Measurements from ENCODE around the gene ARIH2. TPM values are rescaled to one million over a fixed set of nuclear protein-coding genes. Genes with fewer than 3 reads are reported as not detected.
"Not testable (repeated sequence)": the region's sequence is repeated elsewhere in the genome, so short reads cannot be mapped to it uniquely, and the experiment has no call there.

Gene ARIH2
- total RNA-seq, 1 experiment from 2014 or later, result 119 TPM

DNA sequence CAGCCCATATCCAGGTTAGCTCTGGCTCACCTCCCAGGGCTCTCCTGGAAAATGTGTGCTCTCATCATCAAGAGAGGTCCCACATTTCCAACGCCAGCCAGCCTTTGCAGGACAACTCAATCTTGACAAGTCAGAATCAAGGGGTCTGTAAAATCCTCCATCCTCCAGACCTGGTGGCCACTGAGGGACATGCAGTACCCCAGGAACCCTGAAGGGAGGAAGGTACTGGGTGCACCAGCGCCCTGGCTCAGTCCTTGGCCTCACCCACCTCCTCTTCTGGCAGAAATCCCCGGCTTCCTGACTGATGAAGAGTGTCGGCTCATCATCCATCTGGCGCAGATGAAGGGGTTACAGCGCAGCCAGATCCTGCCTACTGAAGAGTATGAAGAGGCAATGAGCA, 82.5 kb downstream of the ARIH2 start:
- DNase-seq (ENCODE audit: low read depth), result no peak

DNA sequence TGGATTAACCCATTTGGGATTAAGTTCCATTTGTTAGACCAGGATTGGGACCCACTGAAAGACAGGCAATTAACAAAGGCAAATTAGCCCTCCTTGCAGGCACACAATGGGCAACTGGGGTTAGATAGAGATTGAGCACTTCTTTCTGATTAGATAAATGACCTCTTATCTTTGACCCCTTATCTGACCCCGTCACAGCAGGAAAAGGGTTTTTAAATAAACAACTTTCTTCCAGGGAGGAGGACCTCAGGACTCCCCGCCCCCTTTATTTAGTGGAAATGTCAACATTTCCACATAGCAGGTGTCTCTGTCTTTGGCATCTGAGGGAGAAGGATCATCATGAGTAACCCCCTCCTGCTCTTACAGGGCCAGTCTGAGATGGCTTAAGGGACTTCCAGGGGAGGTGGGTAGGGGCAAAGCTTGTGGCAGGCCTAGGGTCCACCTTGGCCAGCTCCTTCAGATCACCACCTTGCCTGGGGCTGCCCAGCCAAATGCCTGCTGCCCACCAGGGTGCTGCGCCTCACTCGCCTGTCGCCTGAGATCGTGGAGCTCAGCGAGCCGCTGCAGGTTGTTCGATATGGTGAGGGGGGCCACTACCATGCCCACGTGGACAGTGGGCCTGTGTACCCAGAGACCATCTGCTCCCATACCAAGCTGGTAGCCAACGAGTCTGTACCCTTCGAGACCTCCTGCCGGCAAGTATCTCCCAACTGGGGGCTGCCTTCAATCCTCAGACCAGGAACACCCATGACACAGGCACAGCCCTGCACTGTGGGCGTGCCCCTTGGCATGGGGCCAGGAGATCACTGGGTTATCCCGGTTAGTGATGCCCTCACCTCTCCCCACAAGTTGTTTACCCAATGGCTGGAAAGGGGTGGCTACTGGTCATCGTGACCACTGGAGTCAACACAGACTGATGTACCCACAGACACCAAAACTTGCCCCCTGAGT, 86.0 kb downstream of the ARIH2 start:
- no peak for DNase-seq (ENCODE audit: low read depth)

DNA sequence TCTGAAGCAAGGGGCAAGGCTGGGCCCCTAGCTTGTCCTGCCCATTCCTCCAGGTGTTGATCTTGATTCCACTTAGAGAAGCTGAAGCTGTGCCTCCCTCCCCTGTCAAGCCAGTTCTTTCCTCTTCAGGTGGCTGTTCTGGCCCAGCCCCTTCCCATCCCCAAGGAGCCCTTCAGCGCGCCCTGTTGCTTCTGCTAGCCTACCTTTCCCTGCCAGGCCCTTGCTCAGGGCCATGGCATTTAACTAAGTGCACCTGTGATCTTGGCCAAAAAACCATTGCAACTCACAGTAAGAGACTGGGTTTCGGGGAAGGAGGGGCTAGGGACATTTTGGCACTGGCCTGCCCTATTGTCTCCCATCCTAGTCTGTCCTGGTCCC, 86.7 kb downstream of the ARIH2 start:
- no peak for DNase-seq (ENCODE audit: low read depth)

DNA sequence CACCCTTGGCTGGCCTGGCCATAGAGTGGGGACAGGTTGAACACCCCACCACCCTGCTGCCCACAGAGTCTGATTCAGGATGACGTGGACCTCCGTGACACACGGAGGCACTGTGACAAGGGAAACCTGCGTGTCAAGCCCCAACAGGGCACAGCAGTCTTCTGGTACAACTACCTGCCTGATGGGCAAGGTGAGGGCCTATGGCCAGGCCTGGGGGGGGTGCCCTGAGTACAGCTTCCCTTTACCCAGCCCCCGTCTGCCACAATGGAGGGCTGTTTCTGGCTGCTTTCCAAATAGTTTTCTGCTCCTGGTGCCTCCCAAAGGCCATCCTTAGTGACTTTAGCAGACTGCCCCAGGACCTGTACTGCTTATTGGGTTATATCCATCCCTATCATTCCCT, 87.4 kb downstream of the ARIH2 start:
- DNase-seq (ENCODE audit: low read depth), result no peak

DNA sequence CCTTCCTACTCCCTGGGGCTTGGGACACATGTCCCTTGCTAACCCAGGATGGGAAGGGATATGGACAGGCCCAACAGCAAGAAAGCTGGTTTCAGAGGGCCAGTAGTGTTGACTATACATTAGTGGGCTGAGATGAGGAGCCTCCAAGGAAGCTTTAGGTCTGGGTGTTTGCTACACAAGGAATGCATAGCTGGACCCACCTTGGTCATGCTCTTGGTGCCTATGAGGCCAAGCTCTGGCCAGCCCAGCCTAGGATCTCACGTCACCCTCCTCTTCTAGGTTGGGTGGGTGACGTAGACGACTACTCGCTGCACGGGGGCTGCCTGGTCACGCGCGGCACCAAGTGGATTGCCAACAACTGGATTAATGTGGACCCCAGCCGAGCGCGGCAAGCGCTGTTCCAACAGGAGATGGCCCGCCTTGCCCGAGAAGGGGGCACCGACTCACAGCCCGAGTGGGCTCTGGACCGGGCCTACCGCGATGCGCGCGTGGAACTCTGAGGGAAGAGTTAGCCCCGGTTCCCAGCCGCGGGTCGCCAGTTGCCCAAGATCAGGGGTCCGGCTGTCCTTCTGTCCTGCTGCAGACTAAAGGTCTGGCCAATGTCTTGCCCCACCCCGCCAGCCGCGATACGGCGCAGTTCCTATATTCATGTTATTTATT, 87.9 kb downstream of the ARIH2 start:
- DNase-seq (ENCODE audit: low read depth), result no peak

DNA sequence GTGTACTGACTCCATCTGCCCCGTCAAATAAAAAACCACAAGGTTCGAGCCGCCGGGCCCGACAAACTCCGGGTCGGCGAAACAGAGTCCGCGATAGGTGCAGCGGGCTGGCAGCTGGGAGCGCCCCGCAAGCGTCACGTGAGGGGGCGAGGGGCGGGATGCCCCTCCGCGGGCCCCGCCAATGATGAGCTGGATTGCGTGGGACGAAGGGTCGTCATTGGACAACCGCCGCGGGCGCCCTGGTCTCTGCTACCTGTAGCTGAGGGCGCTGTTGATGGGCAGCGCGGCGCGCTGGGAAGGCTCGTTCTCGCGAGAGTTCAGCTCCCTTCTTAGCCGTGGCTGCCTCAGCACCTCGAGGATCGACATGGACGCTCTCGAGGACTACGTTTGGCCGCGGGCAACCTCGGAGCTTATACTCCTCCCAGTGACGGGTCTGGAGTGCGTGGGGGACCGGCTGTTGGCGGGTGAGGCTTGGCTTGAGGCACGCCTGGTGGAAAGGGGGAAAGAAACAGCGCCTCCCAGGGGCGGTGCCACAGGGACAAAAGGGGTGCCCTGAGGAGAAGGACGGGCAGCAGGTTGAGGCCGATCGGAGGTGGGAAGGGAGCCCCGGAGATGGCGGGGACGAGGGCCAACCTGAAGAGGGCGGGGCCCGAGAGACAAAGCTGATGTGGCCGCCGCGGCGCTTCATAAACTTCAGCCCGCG, 88.6 kb downstream of the ARIH2 start, which contains the start of gene WDR6:
Gene WDR6, plus strand, starts transcription at position 324 of the 703 bp plus-strand sequence. Its CDS starts 41 bp downstream, at position 365.
- DNase-seq (ENCODE audit: low read depth), result peak; percentile 98

DNA sequence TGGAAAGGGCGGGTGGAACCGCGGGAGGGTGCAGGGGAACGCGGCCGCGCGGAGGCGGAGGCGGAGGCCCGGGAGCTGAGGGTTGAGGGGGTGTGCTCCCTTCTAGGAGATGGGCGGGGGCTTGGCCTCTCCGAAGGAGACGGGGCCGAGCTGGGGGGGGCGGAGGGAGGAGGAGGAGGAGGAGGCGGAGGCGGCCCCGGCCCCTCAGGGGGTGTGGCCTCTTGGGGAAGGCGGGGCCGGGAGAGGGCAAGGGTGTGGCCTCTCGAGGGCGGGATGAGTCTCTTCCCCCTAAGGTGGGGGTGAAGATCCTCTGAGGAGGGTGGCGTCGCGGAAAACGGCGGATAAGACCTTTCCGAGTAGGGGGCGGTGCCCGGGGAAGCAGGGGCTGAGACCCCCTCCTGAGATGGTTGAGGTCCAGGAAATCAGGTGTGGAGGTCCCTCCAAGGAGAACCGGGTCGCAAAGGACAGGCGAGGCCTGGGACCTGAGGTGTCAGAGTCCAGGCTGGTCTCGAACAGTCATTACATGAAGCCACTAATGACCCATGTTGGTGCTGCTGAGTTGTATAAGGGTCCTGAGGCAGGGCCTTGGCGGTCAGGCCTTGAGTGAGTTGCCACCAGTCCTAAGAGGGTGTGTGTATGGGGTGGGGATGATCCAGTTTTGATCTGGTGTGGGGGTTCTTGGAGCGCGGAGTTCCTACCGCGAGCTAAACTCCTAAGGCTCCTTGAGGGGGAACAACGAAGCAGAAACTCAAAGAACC, 89.3 kb downstream of the ARIH2 start:
- DNase-seq (ENCODE audit: low read depth), result peak; percentile 79

DNA sequence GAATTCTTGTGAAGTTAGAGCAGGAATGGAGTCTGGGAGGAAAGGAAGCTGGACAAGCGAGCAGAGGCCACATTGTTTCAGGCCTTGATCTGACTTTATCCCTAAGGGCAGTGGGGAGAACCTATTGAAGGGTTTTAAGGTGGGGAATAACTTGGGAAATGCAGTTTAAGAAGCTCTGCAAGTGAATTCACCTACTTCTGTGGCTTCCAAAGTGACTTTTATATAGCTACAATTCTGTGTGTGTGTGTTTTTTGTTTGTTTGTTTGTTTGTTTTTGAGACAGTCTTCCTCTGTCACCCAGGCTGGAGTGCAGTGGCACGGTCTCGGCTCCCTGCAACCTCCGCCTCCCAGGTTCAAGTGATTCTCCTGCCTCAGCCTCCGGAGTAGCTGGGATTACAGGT, 90.0 kb downstream of the ARIH2 start:
- not testable (repeated sequence) for DNase-seq (ENCODE audit: low read depth)

DNA sequence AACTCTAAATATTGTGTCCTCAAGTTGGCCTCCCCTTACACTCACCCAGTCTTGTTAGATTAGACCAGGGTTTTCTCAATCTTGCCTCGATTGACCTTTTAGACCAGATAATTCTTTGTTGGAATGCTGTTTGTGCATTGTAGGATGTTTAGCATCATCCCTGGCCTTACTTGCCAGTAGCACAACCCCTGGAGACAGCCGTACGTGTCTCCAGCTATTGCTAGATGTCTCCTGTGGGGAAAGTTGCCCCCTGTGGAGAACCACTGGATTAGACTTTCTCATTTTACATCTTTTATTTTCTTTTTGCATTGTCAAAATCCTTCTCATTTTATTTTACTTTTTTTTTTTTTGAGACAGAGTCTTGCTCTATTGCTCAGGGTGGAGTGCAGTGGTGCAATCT, 90.8 kb downstream of the ARIH2 start:
- no peak for DNase-seq (ENCODE audit: low read depth)

DNA sequence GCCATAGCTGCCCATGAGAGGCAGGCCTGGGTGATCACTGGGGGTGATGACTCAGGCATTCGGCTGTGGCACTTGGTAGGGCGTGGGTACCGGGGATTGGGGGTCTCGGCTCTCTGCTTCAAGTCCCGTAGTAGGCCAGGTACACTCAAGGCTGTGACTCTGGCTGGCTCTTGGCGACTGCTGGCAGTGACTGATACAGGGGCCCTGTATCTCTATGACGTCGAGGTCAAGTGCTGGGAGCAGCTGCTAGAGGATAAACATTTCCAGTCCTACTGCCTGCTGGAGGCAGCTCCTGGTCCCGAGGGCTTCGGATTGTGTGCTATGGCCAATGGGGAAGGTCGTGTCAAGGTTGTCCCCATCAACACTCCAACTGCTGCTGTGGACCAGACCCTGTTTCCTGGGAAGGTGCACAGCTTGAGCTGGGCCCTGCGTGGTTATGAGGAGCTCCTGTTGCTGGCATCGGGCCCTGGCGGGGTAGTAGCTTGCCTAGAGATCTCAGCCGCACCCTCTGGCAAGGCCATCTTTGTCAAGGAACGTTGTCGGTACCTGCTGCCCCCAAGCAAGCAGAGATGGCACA, 93.9 kb downstream of the ARIH2 start:
- no peak for DNase-seq (ENCODE audit: low read depth)

DNA sequence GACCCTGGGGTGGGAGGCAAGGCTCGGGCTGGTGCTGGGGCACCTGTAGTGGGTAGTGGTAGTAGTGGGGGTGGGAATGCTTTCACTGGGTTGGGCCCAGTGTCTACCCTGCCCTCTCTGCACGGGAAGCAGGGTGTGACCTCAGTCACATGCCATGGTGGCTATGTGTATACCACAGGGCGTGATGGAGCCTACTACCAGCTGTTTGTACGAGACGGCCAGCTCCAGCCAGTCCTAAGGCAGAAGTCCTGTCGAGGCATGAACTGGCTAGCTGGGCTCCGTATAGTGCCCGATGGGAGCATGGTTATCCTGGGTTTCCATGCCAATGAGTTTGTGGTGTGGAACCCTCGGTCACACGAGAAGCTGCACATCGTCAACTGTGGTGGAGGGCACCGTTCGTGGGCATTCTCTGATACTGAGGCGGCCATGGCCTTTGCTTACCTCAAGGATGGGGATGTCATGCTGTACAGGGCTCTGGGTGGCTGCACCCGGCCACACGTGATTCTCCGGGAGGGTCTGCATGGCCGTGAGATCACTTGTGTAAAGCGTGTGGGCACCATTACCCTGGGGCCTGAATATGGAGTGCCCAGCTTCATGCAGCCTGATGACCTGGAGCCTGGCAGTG, 94.6 kb downstream of the ARIH2 start:
- DNase-seq (ENCODE audit: low read depth), result no peak

DNA sequence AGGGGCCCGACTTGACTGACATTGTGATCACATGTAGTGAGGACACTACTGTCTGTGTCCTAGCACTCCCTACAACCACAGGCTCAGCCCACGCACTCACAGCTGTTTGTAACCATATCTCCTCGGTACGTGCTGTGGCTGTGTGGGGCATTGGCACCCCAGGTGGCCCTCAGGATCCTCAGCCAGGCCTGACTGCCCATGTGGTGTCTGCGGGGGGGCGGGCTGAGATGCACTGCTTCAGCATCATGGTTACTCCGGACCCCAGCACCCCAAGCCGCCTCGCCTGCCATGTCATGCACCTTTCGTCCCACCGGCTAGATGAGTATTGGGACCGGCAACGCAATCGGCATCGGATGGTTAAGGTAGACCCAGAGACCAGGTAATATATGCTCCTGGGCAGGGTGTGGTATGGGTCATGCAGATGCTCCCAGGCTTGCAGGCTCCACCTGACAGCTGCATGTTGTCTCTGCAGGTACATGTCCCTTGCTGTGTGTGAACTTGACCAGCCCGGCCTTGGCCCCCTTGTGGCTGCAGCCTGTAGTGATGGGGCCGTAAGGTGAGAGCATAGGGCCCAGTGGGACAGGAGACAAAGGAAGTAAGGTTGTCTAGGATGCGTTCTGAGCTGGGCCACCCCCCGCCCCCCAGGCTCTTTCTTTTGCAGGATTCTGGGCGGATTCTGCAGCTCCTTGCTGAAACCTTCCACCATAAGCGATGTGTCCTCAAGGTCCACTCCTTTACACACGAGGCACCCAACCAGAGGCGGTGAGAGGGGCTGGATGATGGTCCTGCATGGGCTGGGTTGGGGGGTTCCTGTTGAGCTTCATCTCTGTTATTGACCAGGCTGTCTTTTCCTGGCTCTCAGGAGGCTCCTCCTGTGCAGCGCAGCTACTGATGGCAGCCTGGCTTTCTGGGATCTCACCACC, 95.4 kb downstream of the ARIH2 start:
- DNase-seq (ENCODE audit: low read depth), result no peak

DNA sequence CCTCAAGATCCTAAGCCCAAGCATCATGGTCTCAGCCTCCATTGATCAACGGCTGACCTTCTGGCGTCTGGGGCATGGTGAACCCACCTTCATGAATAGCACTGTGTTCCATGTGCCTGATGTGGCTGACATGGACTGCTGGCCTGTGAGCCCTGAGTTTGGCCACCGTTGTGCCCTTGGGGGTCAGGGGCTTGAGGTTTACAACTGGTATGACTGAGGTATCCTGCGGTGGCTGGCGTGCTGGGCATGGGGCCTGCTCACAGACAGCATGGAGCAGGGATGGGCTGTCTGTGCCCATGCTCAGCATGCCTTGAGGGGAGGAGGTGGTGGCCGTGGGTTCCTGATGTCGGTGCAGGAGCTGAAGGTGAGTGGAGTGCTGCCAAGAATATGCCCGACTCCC, 96.4 kb downstream of the ARIH2 start:
- no peak for DNase-seq (ENCODE audit: low read depth)

DNA sequence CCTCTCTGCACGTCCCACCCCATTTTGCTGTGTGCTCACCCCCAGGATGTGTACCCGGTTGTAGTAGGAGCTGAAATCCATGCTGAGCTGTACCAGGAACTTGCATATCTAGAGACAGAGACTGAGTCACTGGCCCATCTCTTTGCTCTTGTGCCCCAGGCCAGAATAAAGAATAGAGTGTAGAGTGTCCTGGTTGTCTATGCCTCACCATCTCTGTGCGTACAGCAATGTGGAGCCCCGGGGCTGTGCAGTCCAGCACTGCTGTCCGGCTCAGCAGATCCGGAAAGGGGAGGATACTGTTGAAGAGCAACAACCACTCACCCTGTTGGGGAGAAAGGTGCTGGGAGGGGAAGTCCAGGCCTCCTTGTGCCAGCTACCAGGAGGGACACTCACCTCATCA, 97.1 kb downstream of the ARIH2 start:
- no peak for DNase-seq (ENCODE audit: low read depth)

DNA sequence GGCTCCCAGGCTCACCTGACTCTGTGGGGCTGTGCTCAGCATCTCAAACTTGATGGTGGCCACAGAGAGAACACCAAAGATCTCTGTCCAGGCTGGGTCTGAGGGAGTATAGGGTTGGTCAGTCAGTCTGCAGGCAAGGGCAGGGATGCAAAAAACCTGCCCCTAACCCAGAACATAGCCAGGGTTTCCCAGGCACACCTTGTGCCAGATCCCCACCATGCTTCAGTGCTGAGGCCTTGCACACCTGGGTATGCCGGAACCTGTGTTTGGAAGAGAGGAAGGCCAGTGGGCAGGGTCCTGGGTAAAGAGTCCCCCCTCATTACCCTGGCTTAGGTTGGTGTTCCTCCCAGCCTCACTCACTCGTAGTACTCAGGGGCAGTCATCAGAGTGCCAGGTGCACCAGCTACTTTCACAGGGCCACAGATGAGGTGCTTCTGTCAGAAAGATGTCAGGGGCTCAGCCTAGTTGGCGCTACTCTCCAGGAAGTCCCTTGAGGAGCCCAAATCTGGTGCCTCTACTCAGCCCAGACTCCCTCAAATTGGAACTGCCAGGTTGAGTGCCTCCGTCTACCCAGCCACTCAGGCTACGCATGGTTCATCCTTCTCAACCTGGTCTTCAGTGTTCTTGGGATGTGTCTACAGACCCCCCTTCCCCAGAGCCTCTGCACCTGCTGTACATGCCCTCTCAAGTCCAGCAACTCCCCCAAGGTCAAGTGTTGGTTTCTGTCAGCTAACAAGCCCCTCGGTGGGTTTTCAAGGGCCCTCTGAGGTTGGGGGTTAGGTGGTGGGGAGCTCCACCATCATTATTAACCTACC, 98.0 kb downstream of the ARIH2 start:
- no peak for DNase-seq (ENCODE audit: low read depth)

DNA sequence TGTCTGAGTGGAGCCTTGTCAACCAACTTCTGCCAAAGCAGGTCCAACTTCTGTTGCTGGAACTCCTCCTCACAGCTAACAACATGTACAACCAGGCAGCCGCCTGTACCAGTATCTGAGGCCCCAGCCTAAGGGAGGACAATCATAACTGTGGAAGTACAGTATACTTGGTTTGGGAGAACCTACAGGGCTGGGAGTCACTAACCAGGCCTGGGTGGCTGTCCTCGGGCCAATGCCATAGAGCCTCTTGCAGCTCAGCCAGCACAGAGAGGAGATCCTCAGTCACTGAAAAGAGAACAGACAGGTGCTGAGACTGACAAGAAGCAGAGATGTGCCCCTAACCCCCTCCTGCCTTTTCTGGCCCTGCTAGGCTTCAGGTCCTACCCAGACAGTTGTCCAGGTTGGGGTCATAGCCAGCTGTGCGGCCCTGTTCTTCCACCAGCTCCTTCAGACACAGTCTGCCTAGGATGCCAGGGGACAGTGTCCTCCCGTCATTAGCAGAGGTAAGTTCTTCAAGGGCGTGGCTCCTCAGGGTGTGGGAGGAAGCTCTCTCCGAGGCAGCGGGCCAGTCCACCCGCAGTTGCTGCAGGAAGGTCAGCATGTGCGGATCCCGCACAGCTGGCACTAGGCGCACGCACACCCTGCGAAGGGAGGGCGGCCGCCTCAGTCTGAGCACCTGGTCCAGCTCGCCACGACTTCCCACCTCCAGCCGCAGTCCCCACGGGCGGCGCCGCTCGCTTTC, 98.8 kb downstream of the ARIH2 start:
- no peak for DNase-seq (ENCODE audit: low read depth)

DNA sequence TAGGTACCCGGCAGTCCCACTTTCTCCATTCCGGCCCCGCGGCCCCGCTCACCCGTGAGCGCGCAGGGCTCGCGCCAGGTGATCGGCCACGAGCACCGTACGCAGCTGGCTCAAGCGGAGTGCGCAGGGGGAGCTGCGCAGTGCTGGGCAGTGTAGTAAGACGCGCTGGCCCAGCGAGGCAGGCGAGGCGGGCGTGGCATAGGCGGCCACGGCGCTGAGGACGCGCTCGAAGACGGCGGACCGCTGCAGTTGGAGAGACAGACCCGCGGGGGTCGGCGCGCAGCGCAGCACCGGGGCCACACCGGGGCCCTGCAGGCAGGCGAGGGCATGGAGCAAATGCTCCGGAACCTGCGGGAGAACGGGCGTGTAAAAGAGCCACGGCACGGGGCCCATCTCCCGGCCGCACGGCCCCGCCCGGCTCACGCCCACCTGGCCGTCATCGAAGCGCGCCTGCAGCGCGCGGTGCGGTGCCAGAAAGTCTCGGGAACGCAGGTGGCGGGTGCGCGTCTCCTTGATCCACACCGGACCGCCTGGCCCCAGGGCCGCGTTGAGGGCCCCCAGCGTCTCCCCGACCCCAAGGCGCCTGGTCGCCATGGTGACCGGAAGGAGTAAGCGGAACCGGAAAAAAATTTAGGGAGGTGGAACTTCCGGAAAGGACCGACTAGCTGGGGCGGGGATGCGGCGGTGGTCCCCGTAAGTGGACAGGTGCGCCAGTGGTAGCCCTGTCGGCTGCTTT, 99.5 kb downstream of the ARIH2 start, which contains the start of gene DALRD3:
Gene DALRD3, minus strand, starts transcription at position 610 of the 736 bp plus-strand sequence. Its CDS starts 16 bp downstream, at position 594.
- DNase-seq (ENCODE audit: low read depth), result peak; percentile 71
